Keratinocyte (primary cell): ENCODE measurements around the gene ZSCAN2. TPM values are rescaled to one million over a fixed set of nuclear protein-coding genes. Genes with fewer than 3 reads are reported as not detected.

Experiments
- DNase-seq: peaks from one replicate; pipeline ENCODE4 v3.0.0-alpha.2; 2011; ENCODE audit warnings: low read depth, missing footprints, low spot score
- FAIRE-seq: peaks from 2 replicates; lab custom pipeline; 2011; peaks lifted over from hg19 to GRCh38; lab: Jason Lieb, UNC
- H2AFZ ChIP-seq: 2 replicates; pipeline ENCODE4 v1.6.0; 2012; ENCODE audit warnings: low read length, control low read depth, inconsistent platforms; ENCODE audit not compliant: control insufficient read depth
- H3K27ac ChIP-seq: 2 replicates; pipeline ENCODE4 v1.5.1; 2011; ENCODE audit warnings: low read length; ENCODE audit not compliant: control insufficient read depth, insufficient read depth
- H3K27me3 ChIP-seq: 3 replicates; pipeline ENCODE4 v1.6.0; 2011; ENCODE audit warnings: low read length; ENCODE audit not compliant: control insufficient read depth, insufficient read depth; ENCODE audit errors: extremely low read depth
- H3K36me3 ChIP-seq, 2 experiments: 2 replicates in 1 of 2; 3 replicates in 1 of 2; pipeline ENCODE4 v1.5.1; 2011; ENCODE audit warnings: low read length in 2 of 2, mild to moderate bottlenecking in 1 of 2; ENCODE audit not compliant: control insufficient read depth in 2 of 2, insufficient read depth in 2 of 2; ENCODE audit errors: extremely low read depth in 1 of 2
- H3K4me1 ChIP-seq: 3 replicates; pipeline ENCODE4 v1.5.1; 2011; ENCODE audit warnings: low read length; ENCODE audit not compliant: control insufficient read depth, insufficient read depth; ENCODE audit errors: extremely low read depth
- H3K4me2 ChIP-seq: 3 replicates; pipeline ENCODE4 v1.6.0; 2011; ENCODE audit warnings: low read depth, low read length; ENCODE audit not compliant: control insufficient read depth, insufficient read depth; ENCODE audit errors: extremely low read depth
- H3K4me3 ChIP-seq, 3 experiments: fragments of 200-600 bp in 1 of 3; sonication (generic) in 1 of 3; 2 replicates in 2 of 3; 3 replicates in 1 of 3; pipeline ENCODE4 v1.5.1; 2011 to 2016; ENCODE audit warnings: low read length in 3 of 3, mild to moderate bottlenecking in 3 of 3, control low read depth in 2 of 3, inconsistent platforms in 1 of 3, low read depth in 1 of 3, mixed read lengths in 1 of 3, mixed run types in 1 of 3, moderate library complexity in 1 of 3; ENCODE audit not compliant: control insufficient read depth in 2 of 3, insufficient read depth in 2 of 3; ENCODE audit errors: extremely low read depth in 1 of 3
- H3K79me2 ChIP-seq: 2 replicates; pipeline ENCODE4 v1.6.0; 2012; ENCODE audit warnings: low read length; ENCODE audit not compliant: control insufficient read depth, insufficient read depth
- H3K9ac ChIP-seq: 3 replicates; pipeline ENCODE4 v1.6.0; 2011; ENCODE audit warnings: low read length; ENCODE audit not compliant: control insufficient read depth, insufficient read depth; ENCODE audit errors: extremely low read depth
- H3K9me1 ChIP-seq: 3 replicates; pipeline ENCODE4 v1.6.0; 2011; ENCODE audit warnings: low read length; ENCODE audit not compliant: control insufficient read depth, insufficient read depth; ENCODE audit errors: extremely low read depth
- H3K9me3 ChIP-seq: 2 replicates; pipeline ENCODE4 v1.5.1; 2012; ENCODE audit warnings: low read depth, low read length; ENCODE audit not compliant: control insufficient read depth
- H4K20me1 ChIP-seq: 3 replicates; pipeline ENCODE4 v1.6.0; 2011; ENCODE audit warnings: low read length; ENCODE audit not compliant: control insufficient read depth, insufficient read depth; ENCODE audit errors: extremely low read depth
- EZH2 ChIP-seq: IDR thresholded peaks from one replicate; pipeline ENCODE4 v1.6.1; 2012; ENCODE audit warnings: inconsistent platforms, mild to moderate bottlenecking, low read length, moderate library complexity
- dilution Hi-C: fragments of 300-500 bp; cut with MboI; formaldehyde crosslinking; loops from one replicate; pipeline ENCODE4 v1.7.0; 2020; ENCODE audit warnings: low sequenced_read_pairs; ENCODE audit not compliant: extremely low pct_ligation_motif_present
- polyA plus RNA-seq, 5 experiments: library from polyadenylated mRNA; depleted of rRNA in 3 of 5; stranded (reverse) in 3 of 5; stranded (forward) in 1 of 5; unstranded in 1 of 5; fragments of >200 nt; gene quantifications; 1 replicate in 1 of 5; 2 replicates in 3 of 5; 3 replicates in 1 of 5; pipeline versions ENCODE4 v1.2.1 to v1.2.3, GENCODE V29; 2011 to 2012; ENCODE audit warnings: missing spikeins in 2 of 5, low read depth in 1 of 5, low replicate concordance in 1 of 5
- TF ChIP-seq, protein P1 (sequence below), 3 experiments: IDR thresholded peaks in 1 of 3; conservative IDR thresholded peaks in 1 of 3; optimal IDR thresholded peaks in 1 of 3; 2 replicates in 2 of 3; 3 replicates in 1 of 3; pipeline versions ENCODE3 to v1.5.1; 2011; ENCODE audit warnings: low read length in 3 of 3, mild to moderate bottlenecking in 3 of 3, moderate library complexity in 2 of 3, control low read depth in 1 of 3, inconsistent platforms in 1 of 3; ENCODE audit not compliant: insufficient read depth in 2 of 3; ENCODE audit errors: extremely low read depth in 1 of 3

ZSCAN2 gene
- polyA plus RNA-seq, 1 donor (not counting 4 experiments of a cell fraction or from before 2014, with no cell fraction given), result 3.7 TPM

- FAIRE-seq, result no peak
- Histone ChIP-seq H3K9me3 (no peaks in the 10 kb centered on the region), H2AFZ (no peak overlapping the region), H3K9me1 (no peaks in the 10 kb centered on the region), H3K4me1 (peaks cover 18% of the 10 kb centered on the region), H3K79me2 (peaks cover 8% of the 10 kb centered on the region), H4K20me1 (no peaks in the 10 kb centered on the region), H3K4me2 (no peak overlapping the region), H3K27me3 (no peaks in the 10 kb centered on the region), H3K9ac (no peak overlapping the region), H3K27ac (no peak overlapping the region), H3K36me3 (no peaks in the 10 kb centered on the region), H3K4me3 (no peak overlapping the region)
- TF ChIP-seq, protein P1, sequence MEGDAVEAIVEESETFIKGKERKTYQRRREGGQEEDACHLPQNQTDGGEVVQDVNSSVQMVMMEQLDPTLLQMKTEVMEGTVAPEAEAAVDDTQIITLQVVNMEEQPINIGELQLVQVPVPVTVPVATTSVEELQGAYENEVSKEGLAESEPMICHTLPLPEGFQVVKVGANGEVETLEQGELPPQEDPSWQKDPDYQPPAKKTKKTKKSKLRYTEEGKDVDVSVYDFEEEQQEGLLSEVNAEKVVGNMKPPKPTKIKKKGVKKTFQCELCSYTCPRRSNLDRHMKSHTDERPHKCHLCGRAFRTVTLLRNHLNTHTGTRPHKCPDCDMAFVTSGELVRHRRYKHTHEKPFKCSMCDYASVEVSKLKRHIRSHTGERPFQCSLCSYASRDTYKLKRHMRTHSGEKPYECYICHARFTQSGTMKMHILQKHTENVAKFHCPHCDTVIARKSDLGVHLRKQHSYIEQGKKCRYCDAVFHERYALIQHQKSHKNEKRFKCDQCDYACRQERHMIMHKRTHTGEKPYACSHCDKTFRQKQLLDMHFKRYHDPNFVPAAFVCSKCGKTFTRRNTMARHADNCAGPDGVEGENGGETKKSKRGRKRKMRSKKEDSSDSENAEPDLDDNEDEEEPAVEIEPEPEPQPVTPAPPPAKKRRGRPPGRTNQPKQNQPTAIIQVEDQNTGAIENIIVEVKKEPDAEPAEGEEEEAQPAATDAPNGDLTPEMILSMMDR (optimal IDR thresholded peaks at IDR 0.05 in 1 of 3, IDR thresholded peaks at IDR 0.05 in 1 of 3, conservative IDR thresholded peaks at IDR 0.05 in 1 of 3; ENCODE audit: extremely low read depth in 1 of 3, insufficient read depth in 2 of 3, low read length in 3 of 3), result no peak
- TF ChIP-seq EZH2, result no peak
- dilution Hi-C loops, result no loop called here
- DNase-seq, result no peak
These were observed 28.2 kb downstream of the ZSCAN2 start for GRCh38 chr15:84629033-84629432.

DNA sequence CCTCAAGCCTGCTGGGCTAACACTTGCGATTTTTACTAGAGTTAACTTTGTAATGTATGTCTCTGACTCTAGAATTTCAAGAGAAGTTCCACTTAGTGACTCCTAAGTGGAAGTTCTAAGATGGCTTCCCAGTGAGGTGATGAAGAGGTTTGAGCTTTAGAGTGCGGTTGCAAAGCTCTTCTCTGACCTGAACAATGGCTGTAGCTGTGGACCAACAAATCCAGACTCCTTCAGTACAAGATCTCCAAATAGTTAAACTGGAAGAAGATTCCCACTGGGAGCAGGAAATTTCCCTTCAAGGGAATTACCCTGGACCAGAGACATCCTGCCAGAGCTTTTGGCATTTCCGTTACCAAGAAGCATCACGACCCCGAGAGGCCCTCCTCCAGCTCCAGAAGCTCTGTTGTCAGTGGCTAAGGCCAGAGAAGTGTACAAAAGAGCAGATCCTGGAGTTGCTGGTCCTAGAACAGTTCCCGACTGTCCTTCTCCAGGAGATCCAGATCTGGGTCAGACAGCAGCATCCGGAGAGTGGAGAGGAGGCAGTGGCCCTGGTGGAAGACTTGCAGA lies 31.0 kb downstream of the ZSCAN2 start:
- H4K20me1 ChIP-seq, result no peaks in the 10 kb centered on the region
- H3K9me1 ChIP-seq, result no peaks in the 10 kb centered on the region
- DNase-seq (no peak), FAIRE-seq (no peak)
- no peak for TF ChIP-seq EZH2
- TF ChIP-seq, protein P1 (optimal IDR thresholded peaks at IDR 0.05 in 1 of 3, IDR thresholded peaks at IDR 0.05 in 1 of 3, conservative IDR thresholded peaks at IDR 0.05 in 1 of 3; ENCODE audit: extremely low read depth in 1 of 3, insufficient read depth in 2 of 3, low read length in 3 of 3), result no peak
- dilution Hi-C loops, result no loop called here
- peaks cover 4 to 5% of the 10 kb centered on the region in 2 experiments for H3K36me3 ChIP-seq
- peak overlapping the region; percentile 43 to 91 (median 89) for H3K4me3 ChIP-seq
- peak overlapping the region; percentile 98 for H2AFZ ChIP-seq
- H3K4me1 ChIP-seq, result peaks cover 22% of the 10 kb centered on the region
- H3K9ac ChIP-seq, result peak overlapping the region; percentile 79
- peak overlapping the region; percentile 82 for H3K27ac ChIP-seq
- no peaks in the 10 kb centered on the region for H3K9me3 ChIP-seq
- peaks cover 8% of the 10 kb centered on the region for H3K79me2 ChIP-seq
- H3K4me2 ChIP-seq, result peak overlapping the region; percentile 97
- H3K27me3 ChIP-seq, result no peaks in the 10 kb centered on the region
